Adrenal gland (tissue), 5 donors: ENCODE data around the gene DGKH.

Source experiments
- CTCF ChIP-seq, 6 experiments: fragments of 450-650 bp in 4 of 6; fragments of 200-600 bp in 2 of 6; sonication (generic) in 1 of 6; IDR thresholded peaks; 1 replicate in 5 of 6; 2 replicates in 1 of 6; pipeline versions ENCODE4 v1.5.1 to v1.8.0; 2016 to 2021; ENCODE audit warnings: antibody characterized with exemption in 6 of 6, mild to moderate bottlenecking in 2 of 6, moderate library complexity in 1 of 6
- POLR2A ChIP-seq, 2 donors: fragments of 450-650 bp; IDR thresholded peaks; one replicate each; pipeline ENCODE4 v1.6.1; 2017; ENCODE audit warnings: antibody characterized with exemption in 2 of 2, mild to moderate bottlenecking in 2 of 2, moderate library complexity in 1 of 2
- donor health status: DM: no; HTN: no; CAD: no.

DNA sequence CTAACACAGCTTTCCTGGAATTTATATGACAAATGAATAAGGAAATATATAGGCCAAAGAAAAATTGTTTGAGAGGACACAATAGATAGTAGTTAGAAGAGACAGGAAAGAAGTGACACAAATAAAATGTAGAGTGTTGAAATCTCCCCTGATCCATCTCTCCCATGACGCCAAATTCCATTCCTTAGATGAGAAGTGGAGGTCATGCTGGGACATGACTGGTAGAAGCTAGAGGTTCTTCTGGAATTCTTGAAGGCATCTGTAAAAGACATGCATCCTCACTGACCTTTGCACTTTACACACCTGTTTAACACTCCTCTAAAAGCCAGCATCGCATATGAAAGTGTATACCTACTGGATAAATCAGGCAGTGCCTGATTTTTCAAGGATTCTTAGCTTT is 67.8 kb downstream of the DGKH start:
- TF ChIP-seq POLR2A (IDR thresholded peaks at IDR 0.05) (no peak), CTCF (IDR thresholded peaks at IDR 0.05) (no peak)
